Karpas-422 (cell line): ENCODE results near the gene ANKRD44. TPM values are rescaled to one million over a fixed set of nuclear protein-coding genes. Genes with fewer than 3 reads are reported as not detected.

ENCODE experiments used
- DNase-seq: peaks from one replicate; pipeline ENCODE4 v3.0.0-alpha.2; 2015
- H2AFZ ChIP-seq: fragments of 200-600 bp; sonication (generic); 2 replicates; pipeline ENCODE4 v1.6.1; 2014; ENCODE audit warnings: antibody characterized with exemption, low read length, mixed read lengths
- H3K27ac ChIP-seq: fragments of 200-600 bp; sonication (generic); 2 replicates; pipeline ENCODE4 v1.5.1; 2014; ENCODE audit warnings: mild to moderate bottlenecking, low read length, moderate library complexity
- H3K27me3 ChIP-seq: fragments of 200-600 bp; sonication (generic); 2 replicates; pipeline ENCODE4 v1.6.1; 2014; ENCODE audit warnings: low read length, mixed read lengths
- H3K36me3 ChIP-seq: fragments of 200-600 bp; sonication (generic); 2 replicates; pipeline ENCODE4 v1.6.1; 2014; ENCODE audit warnings: low read length, mixed read lengths; ENCODE audit not compliant: insufficient read depth
- H3K4me1 ChIP-seq: fragments of 200-600 bp; sonication (generic); 2 replicates; pipeline ENCODE4 v1.6.1; 2014; ENCODE audit warnings: mild to moderate bottlenecking, low read length, mixed read lengths
- H3K4me2 ChIP-seq: fragments of 200-600 bp; sonication (generic); 2 replicates; pipeline ENCODE4 v1.6.1; 2014; ENCODE audit warnings: low read length, low read depth, mild to moderate bottlenecking; ENCODE audit not compliant: poor library complexity, severe bottlenecking
- H3K4me3 ChIP-seq: fragments of 200-600 bp; sonication (generic); 2 replicates; pipeline ENCODE4 v1.5.1; 2014; ENCODE audit warnings: mild to moderate bottlenecking, antibody characterized with exemption, low read length, mixed read lengths
- H3K79me2 ChIP-seq: fragments of 200-600 bp; sonication (generic); 2 replicates; pipeline ENCODE4 v1.6.1; 2014; ENCODE audit warnings: mild to moderate bottlenecking, low read length, mixed read lengths
- H3K9ac ChIP-seq: fragments of 200-600 bp; sonication (generic); 2 replicates; pipeline ENCODE4 v1.6.0; 2014; ENCODE audit warnings: low read length
- H3K9me2 ChIP-seq: fragments of 200-600 bp; sonication (generic), shearing (Covaris generic); replicated peaks from 2 replicates; pipeline ENCODE4 v1.6.0; 2014; ENCODE audit warnings: mild to moderate bottlenecking, low read length, moderate library complexity; ENCODE audit not compliant: insufficient read depth
- H3K9me3 ChIP-seq: fragments of 300-700, 200-600 bp; sonication (generic); 2 replicates; pipeline ENCODE4 v1.6.1; 2014; ENCODE audit warnings: low read length, mixed read lengths
- H4K20me1 ChIP-seq: fragments of 200-600 bp; sonication (generic); 2 replicates; pipeline ENCODE4 v1.6.1; 2014; ENCODE audit warnings: mild to moderate bottlenecking, antibody characterized with exemption, low read length, low read depth; ENCODE audit not compliant: insufficient read depth
- total RNA-seq: library from RNA; depleted of rRNA; stranded (reverse); fragments of >200 nt; shearing (Covaris generic); gene quantifications from 2 replicates; pipeline ENCODE4 v1.2.3, GENCODE V29; 2014; ENCODE audit warnings: low replicate concordance

Gene ANKRD44
- total RNA-seq, 1 experiment from 2014 or later = 120 TPM

DNA sequence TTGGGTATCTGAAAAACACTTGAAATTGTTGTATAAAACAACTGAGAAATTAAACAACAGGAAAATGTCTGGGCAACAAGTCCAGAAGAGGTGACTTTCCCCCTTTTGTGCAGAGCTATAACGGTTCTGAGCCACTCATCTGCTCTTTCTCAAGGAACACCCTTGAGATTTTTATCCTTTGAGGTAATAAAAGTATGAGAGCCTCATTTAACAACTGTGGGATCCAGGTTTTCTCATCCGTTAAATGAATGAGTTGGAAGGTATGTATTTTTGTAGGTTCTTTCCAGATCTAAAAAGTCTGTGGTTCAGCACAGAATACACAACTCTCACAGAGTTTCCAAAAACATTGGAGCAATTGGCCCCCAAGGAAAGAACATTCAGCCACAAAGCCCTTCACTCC is 93.0 kb downstream of the ANKRD44 start:
- H3K4me2 ChIP-seq = peak overlapping the region; percentile 54
- H3K9ac ChIP-seq = peak overlapping the region; percentile 40; the same call in 1 of the 2 replicates
- H3K4me1 ChIP-seq = peaks cover 75% of the 10 kb centered on the region
- H3K79me2 ChIP-seq = peaks cover 95% of the 10 kb centered on the region
- no peaks in the 10 kb centered on the region for H3K9me3 ChIP-seq
- DNase-seq = no peak
- H4K20me1 ChIP-seq = no peaks in the 10 kb centered on the region
- H3K27ac ChIP-seq = peak overlapping the region; percentile 69
- peaks cover 7% of the 10 kb centered on the region; the same call in 1 of the 2 replicates for H3K36me3 ChIP-seq
- no peak overlapping the region for H3K4me3 ChIP-seq
- no peaks in the 10 kb centered on the region for H3K27me3 ChIP-seq
- H2AFZ ChIP-seq = no peak overlapping the region
- no peaks in the 10 kb centered on the region for H3K9me2 ChIP-seq

GRCh38 chr2:197216361-197216979 is 94.1 kb downstream of the ANKRD44 start:
- H3K9me2 ChIP-seq = no peaks in the 10 kb centered on the region
- peaks cover 95% of the 10 kb centered on the region for H3K79me2 ChIP-seq
- no peaks in the 10 kb centered on the region for H3K27me3 ChIP-seq
- H3K4me1 ChIP-seq = peaks cover 86% of the 10 kb centered on the region
- H3K27ac ChIP-seq = peak overlapping the region; percentile 69
- H3K4me3 ChIP-seq = 0 out of 2 replicates have a peak overlapping the region, but pooled peaks have one; percentile 12
- DNase-seq = peak; percentile 77
- H3K9ac ChIP-seq = peak overlapping the region; percentile 40
- peaks cover 7% of the 10 kb centered on the region; the same call in 1 of the 2 replicates for H3K36me3 ChIP-seq
- no peaks in the 10 kb centered on the region for H3K9me3 ChIP-seq
- peak overlapping the region; percentile 54 for H3K4me2 ChIP-seq
- H4K20me1 ChIP-seq = no peaks in the 10 kb centered on the region
- H2AFZ ChIP-seq = no peak overlapping the region

GRCh38 chr2:197215748-197216360 is 94.7 kb downstream of the ANKRD44 start:
- H4K20me1 ChIP-seq = no peaks in the 10 kb centered on the region
- H3K79me2 ChIP-seq = peaks cover 97% of the 10 kb centered on the region
- no peaks in the 10 kb centered on the region for H3K27me3 ChIP-seq
- DNase-seq = peak; percentile 51
- H3K9me3 ChIP-seq = no peaks in the 10 kb centered on the region
- H3K4me2 ChIP-seq = peak overlapping the region; percentile 54
- H3K9ac ChIP-seq = 0 out of 2 replicates have a peak overlapping the region, but pooled peaks have one; percentile 31
- H3K9me2 ChIP-seq = no peaks in the 10 kb centered on the region
- H3K27ac ChIP-seq = peak overlapping the region; percentile 69
- no peak overlapping the region for H3K4me3 ChIP-seq
- peaks cover 7% of the 10 kb centered on the region; the same call in 1 of the 2 replicates for H3K36me3 ChIP-seq
- no peak overlapping the region for H2AFZ ChIP-seq
- peaks cover 92% of the 10 kb centered on the region for H3K4me1 ChIP-seq

DNA sequence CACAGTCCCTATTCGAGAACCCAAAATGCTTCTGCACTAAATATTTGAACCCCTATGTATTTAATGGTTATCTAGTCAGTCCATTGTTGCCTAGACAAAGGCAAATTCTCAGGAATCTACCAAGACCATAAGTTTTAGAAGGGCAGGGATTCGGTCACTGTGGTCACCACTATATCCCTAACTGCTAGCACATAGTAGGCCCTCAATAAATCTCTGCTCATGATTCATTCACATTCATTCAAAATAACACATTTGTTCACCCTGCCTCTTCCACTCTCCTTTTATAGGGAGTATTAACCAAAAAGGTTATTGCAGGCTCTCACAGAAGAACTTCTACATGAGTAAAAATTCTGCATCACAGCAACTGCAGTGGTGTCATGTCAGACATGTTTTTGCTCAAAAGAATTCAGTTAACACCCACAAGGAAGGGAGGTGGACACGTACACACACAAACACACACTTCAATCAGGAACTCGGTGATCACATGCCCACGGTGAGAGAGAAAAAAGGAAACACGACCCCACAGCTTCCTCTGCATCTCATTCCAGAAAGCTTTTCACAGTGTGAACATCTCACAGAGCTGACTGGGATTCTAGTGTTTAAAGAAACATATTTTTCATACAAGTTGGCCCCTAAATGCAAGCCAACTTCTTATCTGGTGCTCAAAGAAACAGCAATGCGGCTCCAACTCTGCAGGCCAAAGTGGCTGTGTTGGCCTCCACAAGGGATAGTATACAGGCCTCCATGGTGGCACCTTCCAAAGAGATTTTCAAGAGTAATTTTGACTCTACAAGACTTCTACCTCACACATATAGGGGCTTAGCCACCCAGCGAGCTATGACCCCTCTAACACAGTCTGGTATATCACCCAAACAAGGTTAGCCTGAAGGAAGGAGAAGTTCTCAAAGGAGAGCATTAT is 98.0 kb downstream of the ANKRD44 start:
- Histone ChIP-seq H3K9me2 (no peaks in the 10 kb centered on the region), H3K4me2 (peak overlapping the region; percentile 48), H3K27me3 (no peaks in the 10 kb centered on the region), H3K36me3 (peaks cover 7% of the 10 kb centered on the region; the same call in 1 of the 2 replicates), H3K9ac (peak overlapping the region; percentile 32), H4K20me1 (no peaks in the 10 kb centered on the region), H3K9me3 (no peaks in the 10 kb centered on the region), H3K4me1 (peaks cover 96% of the 10 kb centered on the region), H3K27ac (peak overlapping the region; percentile 75), H2AFZ (no peak overlapping the region), H3K79me2 (peaks cover 98% of the 10 kb centered on the region), H3K4me3 (no peak overlapping the region)
- DNase-seq = no peak

DNA sequence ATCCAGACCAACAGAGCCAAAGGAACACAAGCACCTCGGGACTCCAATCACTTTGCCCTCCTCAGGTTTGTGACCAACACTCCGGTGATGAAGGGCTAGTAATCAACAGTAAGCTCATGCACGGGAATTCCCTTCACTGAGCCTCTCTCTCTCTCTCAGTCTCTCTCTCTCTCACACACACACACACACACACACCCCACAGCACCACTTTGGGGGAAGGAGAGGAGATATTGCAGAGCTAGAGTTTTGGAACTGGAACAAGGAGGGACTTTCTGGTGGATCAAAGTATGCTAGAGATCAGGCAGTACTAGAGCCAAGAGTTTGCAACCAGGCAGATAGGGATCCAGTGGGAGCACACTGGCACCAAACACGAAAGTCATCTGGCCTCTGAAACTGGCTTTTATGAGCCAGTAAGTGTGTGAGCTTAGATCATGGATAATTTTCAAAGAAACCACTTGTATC is 98.7 kb downstream of the ANKRD44 start:
- Histone ChIP-seq H2AFZ (no peak overlapping the region), H3K9ac (peak overlapping the region; percentile 32), H3K4me2 (peak overlapping the region; percentile 48), H3K4me1 (peaks cover 96% of the 10 kb centered on the region), H3K79me2 (peaks cover 98% of the 10 kb centered on the region), H3K36me3 (peaks cover 7% of the 10 kb centered on the region; the same call in 1 of the 2 replicates), H3K27me3 (no peaks in the 10 kb centered on the region), H3K9me2 (no peaks in the 10 kb centered on the region), H4K20me1 (no peaks in the 10 kb centered on the region), H3K9me3 (no peaks in the 10 kb centered on the region), H3K4me3 (no peak overlapping the region), H3K27ac (peak overlapping the region; percentile 75)
- DNase-seq = no peak

DNA sequence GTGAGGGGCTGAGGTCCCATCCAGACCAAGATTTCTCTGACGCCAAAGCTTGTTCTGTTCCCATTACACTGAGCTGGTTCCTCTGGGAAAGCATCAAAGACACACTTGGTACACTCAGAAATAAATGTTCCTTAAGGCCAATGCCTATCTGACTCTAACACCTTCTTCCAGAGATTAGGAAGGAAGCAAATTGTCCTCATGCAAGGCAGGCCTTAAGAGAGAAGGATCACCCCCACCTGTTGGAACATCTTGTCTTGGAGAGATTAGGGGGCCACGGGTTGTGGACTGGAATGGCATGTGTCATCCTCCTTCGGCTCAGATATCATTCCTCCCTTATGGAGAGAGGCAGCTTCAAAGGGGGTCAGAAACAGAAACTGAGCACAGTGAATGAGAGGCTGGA is 100.2 kb downstream of the ANKRD44 start:
- Histone ChIP-seq H2AFZ (no peak overlapping the region), H3K4me3 (no peak overlapping the region)

DNA sequence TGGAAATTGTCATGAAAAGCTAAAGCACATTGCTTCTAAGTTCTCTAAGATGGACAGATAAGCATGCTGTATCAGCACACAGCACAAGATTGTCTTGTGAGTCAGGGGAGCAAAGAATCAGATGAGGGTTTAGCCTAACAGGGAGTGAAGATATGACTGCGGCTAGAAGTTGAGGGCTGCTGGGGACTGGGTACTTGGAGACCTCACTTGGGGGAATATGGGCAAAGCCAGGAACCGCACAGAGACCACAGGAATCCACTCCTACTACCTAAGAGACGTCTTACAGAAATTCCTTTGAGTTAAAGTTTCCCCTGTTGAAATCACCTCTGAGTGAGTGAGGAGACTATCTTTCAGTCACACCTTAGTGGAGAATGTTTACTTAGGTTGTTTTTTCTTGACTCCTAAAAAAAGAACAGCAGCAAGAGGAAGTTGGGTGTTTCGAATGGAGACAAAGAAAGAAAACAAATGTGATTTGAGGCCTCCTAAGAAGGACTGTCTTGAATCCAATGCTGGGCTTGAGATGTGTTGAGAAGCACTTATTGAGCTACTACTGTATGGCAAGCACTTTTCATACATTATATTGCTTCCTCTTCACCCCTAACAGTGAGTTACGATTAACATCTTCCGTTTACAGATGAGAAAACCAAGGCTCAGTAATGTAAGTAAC is 100.7 kb downstream of the ANKRD44 start:
- H3K4me1 ChIP-seq = peaks cover 90% of the 10 kb centered on the region
- H4K20me1 ChIP-seq = no peaks in the 10 kb centered on the region
- peak overlapping the region; percentile 75 for H3K27ac ChIP-seq
- no peak overlapping the region for H3K4me3 ChIP-seq
- peak overlapping the region; percentile 32 for H3K9ac ChIP-seq
- no peaks in the 10 kb centered on the region for H3K9me2 ChIP-seq
- H3K79me2 ChIP-seq = peaks cover 98% of the 10 kb centered on the region
- peak overlapping the region; percentile 48 for H3K4me2 ChIP-seq
- no peaks in the 10 kb centered on the region for H3K27me3 ChIP-seq
- no peaks in the 10 kb centered on the region for H3K36me3 ChIP-seq
- no peaks in the 10 kb centered on the region for H3K9me3 ChIP-seq
- H2AFZ ChIP-seq = no peak overlapping the region
- peak; percentile 61 for DNase-seq

More for the DNA sequence above, 100.2 kb downstream of the ANKRD44 start:
- Histone ChIP-seq H3K36me3 (peaks cover 2% of the 10 kb centered on the region; the same call in 1 of the 2 replicates), H3K27me3 (no peaks in the 10 kb centered on the region), H3K9me3 (no peaks in the 10 kb centered on the region), H3K9me2 (no peaks in the 10 kb centered on the region), H3K9ac (peak overlapping the region; percentile 32), H3K4me1 (peaks cover 95% of the 10 kb centered on the region), H3K79me2 (peaks cover 98% of the 10 kb centered on the region), H3K27ac (peak overlapping the region; percentile 75), H3K4me2 (peak overlapping the region; percentile 48), H4K20me1 (no peaks in the 10 kb centered on the region)
- DNase-seq = no peak
